ENCODE results near the gene FILIP1.

FILIP1 gene

DNA sequence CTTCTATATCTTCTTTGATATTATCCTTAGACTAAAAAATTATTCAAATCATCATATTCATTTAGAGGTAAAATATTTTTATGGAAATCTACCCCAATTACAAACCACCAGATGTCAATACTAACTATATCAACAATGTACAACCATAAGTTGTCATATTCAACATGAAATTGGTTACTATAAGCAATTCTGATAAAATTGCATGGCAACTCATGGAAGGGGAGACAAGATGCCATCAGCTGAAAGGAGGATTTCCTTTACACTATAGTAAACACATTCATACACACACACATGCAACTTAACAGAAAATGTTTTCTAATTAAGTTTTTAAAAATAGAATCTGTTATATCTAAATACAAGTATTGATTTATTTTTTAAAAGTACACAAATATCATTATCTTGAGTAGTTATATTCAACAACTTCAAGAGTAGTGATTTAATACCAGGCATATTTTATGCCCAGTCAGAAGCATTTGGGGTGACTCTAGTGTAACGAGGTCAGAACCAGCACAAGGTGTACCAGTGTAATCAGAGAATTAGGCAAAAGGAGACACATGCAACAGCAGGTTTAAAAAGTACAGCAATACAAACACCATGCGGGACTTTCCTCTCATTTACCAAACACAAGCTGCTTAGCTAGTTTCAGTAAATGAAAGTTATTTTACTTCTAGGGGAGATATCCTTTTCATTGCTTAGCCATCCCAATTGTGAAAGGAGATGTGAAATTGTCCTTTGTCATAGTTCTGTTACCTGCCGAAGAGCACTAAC, 1.0 kb downstream of the FILIP1 start:
- H3K27me3 ChIP-seq (ENCODE audit: control insufficient read depth, insufficient read depth, low read length), result no peaks in the 10 kb centered on the region
- H3K4me3 ChIP-seq (ENCODE audit: low read length), result no peak overlapping the region
- no peak overlapping the region for H3K27ac ChIP-seq (ENCODE audit: low read length)
- H3K9me3 ChIP-seq (ENCODE audit: control insufficient read depth, low read depth, low read length), result no peaks in the 10 kb centered on the region
- H3K9ac ChIP-seq (ENCODE audit: low read length), result no peak overlapping the region
- H3K4me1 ChIP-seq (ENCODE audit: control insufficient read depth, low read depth, low read length), result peaks cover 13% of the 10 kb centered on the region
- no peaks in the 10 kb centered on the region for H3K36me3 ChIP-seq (ENCODE audit: control insufficient read depth, low read depth, low read length)

GRCh38 chr6:75491291-75491690, 2.3 kb downstream of the FILIP1 start:
- H3K9ac ChIP-seq (ENCODE audit: low read length), result no peak overlapping the region
- no peaks in the 10 kb centered on the region for H3K36me3 ChIP-seq (ENCODE audit: control insufficient read depth, low read depth, low read length)
- no peaks in the 10 kb centered on the region for H3K27me3 ChIP-seq (ENCODE audit: control insufficient read depth, insufficient read depth, low read length)
- H3K4me1 ChIP-seq (ENCODE audit: control insufficient read depth, low read depth, low read length), result peaks cover 13% of the 10 kb centered on the region
- H3K9me3 ChIP-seq (ENCODE audit: control insufficient read depth, low read depth, low read length), result no peaks in the 10 kb centered on the region
- H3K4me3 ChIP-seq (ENCODE audit: low read length), result no peak overlapping the region
- no peak overlapping the region for H3K27ac ChIP-seq (ENCODE audit: low read length)

- Histone ChIP-seq H3K27me3 (ENCODE audit: control insufficient read depth, insufficient read depth, low read length) (no peaks in the 10 kb centered on the region), H3K9me3 (ENCODE audit: control insufficient read depth, low read depth, low read length) (no peaks in the 10 kb centered on the region), H3K36me3 (ENCODE audit: control insufficient read depth, low read depth, low read length) (no peaks in the 10 kb centered on the region), H3K4me3 (ENCODE audit: low read length) (no peak overlapping the region), H3K4me1 (ENCODE audit: control insufficient read depth, low read depth, low read length) (peaks cover 13% of the 10 kb centered on the region), H3K27ac (ENCODE audit: low read length) (no peak overlapping the region), H3K9ac (ENCODE audit: low read length) (no peak overlapping the region)
These were observed 2.9 kb downstream of the FILIP1 start for GRCh38 chr6:75490706-75491105.

DNA sequence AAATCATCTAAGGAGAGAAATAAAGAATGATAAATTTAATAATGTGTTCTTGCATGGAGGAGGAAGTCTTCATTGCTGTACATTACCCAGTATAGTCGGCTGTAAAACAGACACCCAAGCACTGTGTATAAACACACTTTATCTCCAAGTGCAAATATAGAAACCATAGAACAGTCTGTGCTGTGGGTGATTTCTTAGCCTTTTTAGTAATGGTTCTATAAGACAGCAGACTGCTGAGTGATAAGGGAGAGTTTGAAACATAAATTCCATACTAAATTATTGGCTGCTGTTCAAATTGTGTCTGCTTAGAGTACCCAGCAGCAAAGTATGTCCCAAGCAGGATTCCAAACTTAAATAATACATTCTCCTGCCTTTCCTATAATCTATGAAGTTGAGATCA, 4.6 kb downstream of the FILIP1 start:
- peaks cover 19% of the 10 kb centered on the region for H3K4me1 ChIP-seq (ENCODE audit: control insufficient read depth, low read depth, low read length)
- no peak overlapping the region for H3K4me3 ChIP-seq (ENCODE audit: low read length)
- H3K36me3 ChIP-seq (ENCODE audit: control insufficient read depth, low read depth, low read length), result no peaks in the 10 kb centered on the region
- H3K9ac ChIP-seq (ENCODE audit: low read length), result no peak overlapping the region
- H3K9me3 ChIP-seq (ENCODE audit: control insufficient read depth, low read depth, low read length), result no peaks in the 10 kb centered on the region
- H3K27me3 ChIP-seq (ENCODE audit: control insufficient read depth, insufficient read depth, low read length), result no peaks in the 10 kb centered on the region
- no peak overlapping the region for H3K27ac ChIP-seq (ENCODE audit: low read length)

GRCh38 chr6:75488033-75488432, 5.6 kb downstream of the FILIP1 start:
- no peak overlapping the region for H3K9ac ChIP-seq (ENCODE audit: low read length)
- H3K4me1 ChIP-seq (ENCODE audit: control insufficient read depth, low read depth, low read length), result peaks cover 13% of the 10 kb centered on the region
- H3K27me3 ChIP-seq (ENCODE audit: control insufficient read depth, insufficient read depth, low read length), result no peaks in the 10 kb centered on the region
- no peaks in the 10 kb centered on the region for H3K36me3 ChIP-seq (ENCODE audit: control insufficient read depth, low read depth, low read length)
- no peak overlapping the region for H3K27ac ChIP-seq (ENCODE audit: low read length)
- no peaks in the 10 kb centered on the region for H3K9me3 ChIP-seq (ENCODE audit: control insufficient read depth, low read depth, low read length)
- no peak overlapping the region for H3K4me3 ChIP-seq (ENCODE audit: low read length)

GRCh38 chr6:75486850-75487518, 6.6 kb downstream of the FILIP1 start:
- H3K36me3 ChIP-seq (ENCODE audit: control insufficient read depth, low read depth, low read length), result no peaks in the 10 kb centered on the region
- no peak overlapping the region for H3K4me3 ChIP-seq (ENCODE audit: low read length)
- H3K27me3 ChIP-seq (ENCODE audit: control insufficient read depth, insufficient read depth, low read length), result no peaks in the 10 kb centered on the region
- no peaks in the 10 kb centered on the region for H3K9me3 ChIP-seq (ENCODE audit: control insufficient read depth, low read depth, low read length)
- H3K27ac ChIP-seq (ENCODE audit: low read length), result no peak overlapping the region
- peaks cover 17% of the 10 kb centered on the region for H3K4me1 ChIP-seq (ENCODE audit: control insufficient read depth, low read depth, low read length)
- no peak overlapping the region for H3K9ac ChIP-seq (ENCODE audit: low read length)

- Histone ChIP-seq H3K4me1 (ENCODE audit: control insufficient read depth, low read depth, low read length) (peaks cover 30% of the 10 kb centered on the region), H3K36me3 (ENCODE audit: control insufficient read depth, low read depth, low read length) (no peaks in the 10 kb centered on the region), H3K4me3 (ENCODE audit: low read length) (no peak overlapping the region), H3K9me3 (ENCODE audit: control insufficient read depth, low read depth, low read length) (no peaks in the 10 kb centered on the region), H3K27ac (ENCODE audit: low read length) (no peak overlapping the region), H3K9ac (ENCODE audit: low read length) (no peak overlapping the region), H3K27me3 (ENCODE audit: control insufficient read depth, insufficient read depth, low read length) (no peaks in the 10 kb centered on the region)
These were observed 9.1 kb downstream of the FILIP1 start for GRCh38 chr6:75484535-75484934.

DNA sequence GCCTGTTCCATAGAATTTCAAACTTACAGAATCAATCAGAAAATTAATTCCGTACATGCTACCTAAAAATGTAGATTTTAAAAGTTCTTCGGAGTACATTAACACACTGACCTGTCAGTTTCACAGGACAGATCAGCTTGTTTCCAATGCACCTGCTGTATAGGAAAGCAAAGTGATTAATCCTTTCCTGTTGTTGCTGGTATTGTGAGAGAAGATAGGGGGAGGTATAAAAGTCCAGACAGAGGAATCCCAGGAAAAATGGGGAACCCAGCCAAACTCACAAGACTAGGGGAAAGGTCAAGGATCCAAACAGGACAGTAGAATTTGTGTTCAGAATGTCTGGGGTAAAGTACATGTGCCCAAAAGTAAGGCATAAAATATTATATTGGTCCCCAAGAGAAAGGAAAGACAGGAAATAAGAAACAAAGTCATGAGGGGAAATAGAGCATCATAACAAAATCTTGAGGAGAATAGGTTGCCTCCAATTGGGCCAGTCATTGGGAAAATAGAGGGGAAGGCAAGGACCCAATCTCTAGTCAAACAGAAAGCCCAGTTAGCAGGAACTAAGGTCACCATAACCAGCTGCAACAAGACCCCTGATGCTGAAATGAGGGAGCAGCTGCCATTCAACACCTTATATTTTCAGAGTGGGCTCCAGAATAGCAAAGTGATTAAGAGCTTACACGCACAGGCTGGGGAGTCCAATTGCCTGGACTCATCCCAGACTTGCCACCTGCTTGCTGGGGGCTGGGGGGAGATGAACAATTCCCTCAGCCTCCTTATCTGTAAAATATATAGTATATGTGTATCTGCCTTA, 10.3 kb downstream of the FILIP1 start:
- no peak overlapping the region for H3K9ac ChIP-seq (ENCODE audit: low read length)
- H3K4me1 ChIP-seq (ENCODE audit: control insufficient read depth, low read depth, low read length), result peaks cover 34% of the 10 kb centered on the region
- H3K4me3 ChIP-seq (ENCODE audit: low read length), result no peak overlapping the region
- H3K27ac ChIP-seq (ENCODE audit: low read length), result no peak overlapping the region
- H3K36me3 ChIP-seq (ENCODE audit: control insufficient read depth, low read depth, low read length), result no peaks in the 10 kb centered on the region
- H3K27me3 ChIP-seq (ENCODE audit: control insufficient read depth, insufficient read depth, low read length), result no peaks in the 10 kb centered on the region
- H3K9me3 ChIP-seq (ENCODE audit: control insufficient read depth, low read depth, low read length), result no peaks in the 10 kb centered on the region

DNA sequence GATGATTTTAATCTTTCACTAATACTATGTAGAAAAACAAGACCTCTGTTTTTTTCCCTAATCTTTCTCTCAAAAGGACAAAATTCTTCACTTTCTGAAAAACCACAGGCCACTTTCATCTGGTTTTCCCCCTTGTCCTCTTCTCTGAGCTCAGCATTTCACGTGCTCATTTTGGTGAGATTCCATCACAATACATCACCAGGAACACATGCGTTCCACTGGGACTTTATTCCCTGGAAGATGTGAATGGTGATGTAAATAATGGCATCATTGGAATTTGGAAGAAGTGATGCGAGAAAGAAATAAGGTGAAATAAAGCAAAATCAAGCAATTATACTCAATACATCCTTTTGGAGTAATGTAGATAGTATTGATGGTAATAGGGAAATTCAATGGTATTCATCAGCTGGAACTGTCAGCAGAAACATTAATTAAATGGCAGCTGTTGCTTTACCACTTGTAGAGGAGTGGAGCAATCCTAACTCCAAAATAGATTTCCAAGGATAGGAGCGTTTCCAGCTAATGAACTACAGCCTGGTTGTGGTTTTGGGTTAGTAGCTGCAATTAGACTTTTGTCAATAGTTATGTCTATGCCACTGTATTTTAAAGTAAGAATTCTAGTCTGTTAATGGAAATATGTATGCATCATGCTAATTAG, 11.5 kb downstream of the FILIP1 start:
- H3K4me1 ChIP-seq (ENCODE audit: control insufficient read depth, low read depth, low read length), result peaks cover 28% of the 10 kb centered on the region
- H3K4me3 ChIP-seq (ENCODE audit: low read length), result no peak overlapping the region
- H3K9ac ChIP-seq (ENCODE audit: low read length), result no peak overlapping the region
- H3K27ac ChIP-seq (ENCODE audit: low read length), result no peak overlapping the region
- H3K27me3 ChIP-seq (ENCODE audit: control insufficient read depth, insufficient read depth, low read length), result no peaks in the 10 kb centered on the region
- no peaks in the 10 kb centered on the region for H3K9me3 ChIP-seq (ENCODE audit: control insufficient read depth, low read depth, low read length)
- no peaks in the 10 kb centered on the region for H3K36me3 ChIP-seq (ENCODE audit: control insufficient read depth, low read depth, low read length)

DNA sequence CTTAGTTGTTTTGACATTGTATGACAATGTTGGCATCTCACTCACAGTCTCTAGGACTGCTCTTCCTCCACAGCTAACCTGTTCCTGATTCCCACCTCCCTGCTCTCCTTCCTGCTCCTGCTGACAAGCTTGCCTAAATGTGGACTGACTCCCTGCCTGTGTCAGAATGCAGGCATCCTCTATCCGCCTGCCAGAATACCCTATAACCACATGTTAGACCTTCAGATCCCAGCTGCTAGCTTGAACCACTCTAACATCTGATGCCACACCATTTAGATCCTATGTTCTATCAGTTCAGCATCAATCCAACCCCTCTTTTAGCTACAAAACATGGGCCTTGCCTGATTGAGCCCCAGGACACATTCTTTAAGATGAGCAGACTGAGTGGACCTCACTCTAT, 12.2 kb downstream of the FILIP1 start:
- Histone ChIP-seq H3K27me3 (ENCODE audit: control insufficient read depth, insufficient read depth, low read length) (no peaks in the 10 kb centered on the region), H3K4me3 (ENCODE audit: low read length) (no peak overlapping the region), H3K4me1 (ENCODE audit: control insufficient read depth, low read depth, low read length) (peaks cover 28% of the 10 kb centered on the region), H3K36me3 (ENCODE audit: control insufficient read depth, low read depth, low read length) (no peaks in the 10 kb centered on the region), H3K9me3 (ENCODE audit: control insufficient read depth, low read depth, low read length) (no peaks in the 10 kb centered on the region), H3K9ac (ENCODE audit: low read length) (no peak overlapping the region), H3K27ac (ENCODE audit: low read length) (no peak overlapping the region)

DNA sequence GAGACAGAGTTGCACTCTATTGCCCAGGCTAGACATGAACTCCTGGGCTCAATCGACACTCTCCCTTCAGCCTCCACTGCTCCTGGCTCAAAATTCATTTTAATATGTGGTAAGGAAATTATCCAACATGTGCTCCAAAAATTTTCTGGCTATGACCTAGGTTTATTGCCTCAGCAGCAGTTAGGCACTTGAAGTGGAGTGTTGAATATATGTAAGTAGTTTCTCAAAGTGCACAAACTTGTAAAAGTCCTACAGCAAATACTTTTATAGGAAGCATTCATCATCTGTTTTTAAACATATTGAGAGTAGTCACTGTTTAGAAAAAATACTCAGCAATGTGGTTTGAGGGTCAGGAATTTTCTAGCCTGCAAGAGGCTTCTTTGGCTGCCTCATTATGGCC, 13.2 kb downstream of the FILIP1 start:
- no peaks in the 10 kb centered on the region for H3K9me3 ChIP-seq (ENCODE audit: control insufficient read depth, low read depth, low read length)
- no peak overlapping the region for H3K27ac ChIP-seq (ENCODE audit: low read length)
- H3K4me3 ChIP-seq (ENCODE audit: low read length), result no peak overlapping the region
- H3K27me3 ChIP-seq (ENCODE audit: control insufficient read depth, insufficient read depth, low read length), result no peaks in the 10 kb centered on the region
- H3K9ac ChIP-seq (ENCODE audit: low read length), result no peak overlapping the region
- peaks cover 28% of the 10 kb centered on the region for H3K4me1 ChIP-seq (ENCODE audit: control insufficient read depth, low read depth, low read length)
- H3K36me3 ChIP-seq (ENCODE audit: control insufficient read depth, low read depth, low read length), result no peaks in the 10 kb centered on the region

All from iPS-18a (cell line).